ENCODE measurements around the gene KRT78. TPM values are rescaled to one million over a fixed set of nuclear protein-coding genes. Genes with fewer than 3 reads are reported as not detected.
"Not testable (repeated sequence)": the region's sequence is repeated elsewhere in the genome, so short reads cannot be mapped to it uniquely, and the experiment has no call there.

KRT78 gene
- not detected in 2 replicates for total RNA-seq

GRCh38 chr12:52848661-52849255 is at the start of gene KRT78:
KRT78 (minus strand) TSS chr12:52848994; CDS start chr12:52848930, 64 bp downstream.
- intact Hi-C loops (cut with micrococcal nuclease) = no loop called here

GRCh38 chr12:52896190-52897100 is 47.7 kb upstream of the KRT78 start:
- intact Hi-C loops (cut with micrococcal nuclease) = no loop called here

- intact Hi-C loops (cut with micrococcal nuclease) = no loop called here
These were observed 47.0 kb upstream of the KRT78 start for GRCh38 chr12:52895726-52896189.

- intact Hi-C loops (cut with micrococcal nuclease) = no loop called here
These were observed 44.2 kb upstream of the KRT78 start for GRCh38 chr12:52892974-52893373.

GRCh38 chr12:52892207-52892852 is 43.5 kb upstream of the KRT78 start:
- intact Hi-C loops (cut with micrococcal nuclease) = no loop called here

GRCh38 chr12:52891044-52891443 is 42.2 kb upstream of the KRT78 start:
- intact Hi-C loops (cut with micrococcal nuclease) = no loop called here

- intact Hi-C loops (cut with micrococcal nuclease) = no loop called here
These were observed 41.6 kb upstream of the KRT78 start for GRCh38 chr12:52890417-52890816.

- intact Hi-C loops (cut with micrococcal nuclease) = loop anchor here (1.0 kb wide), 1 partner anchor 97 kb away; no protein-coding TSS in a partner anchor
These were observed 35.9 kb upstream of the KRT78 start for GRCh38 chr12:52884526-52885293.

GRCh38 chr12:52880499-52880898 is 31.7 kb upstream of the KRT78 start:
- intact Hi-C loops (cut with micrococcal nuclease) = not testable (repeated sequence)

GRCh38 chr12:52879394-52880351 is 30.9 kb upstream of the KRT78 start:
- intact Hi-C loops (cut with micrococcal nuclease) = loop anchor here (1.0 to 2.0 kb wide), 3 partner anchors 296 to 723 kb away; no protein-coding TSS in a partner anchor

GRCh38 chr12:52878507-52879393 is 30.0 kb upstream of the KRT78 start:
- intact Hi-C loops (cut with micrococcal nuclease) = loop anchor here (1.0 to 2.0 kb wide), 3 partner anchors 295 to 722 kb away; no protein-coding TSS in a partner anchor

- intact Hi-C loops (cut with micrococcal nuclease) = no loop called here
These were observed 28.4 kb upstream of the KRT78 start for GRCh38 chr12:52877242-52877641.

GRCh38 chr12:52876372-52876771 is 27.6 kb upstream of the KRT78 start:
- intact Hi-C loops (cut with micrococcal nuclease) = no loop called here

- intact Hi-C loops (cut with micrococcal nuclease) = no loop called here
These were observed 26.0 kb upstream of the KRT78 start for GRCh38 chr12:52874573-52875435.

GRCh38 chr12:52873832-52874572 is 25.2 kb upstream of the KRT78 start:
- intact Hi-C loops (cut with micrococcal nuclease) = no loop called here

GRCh38 chr12:52873513-52873831 is 24.7 kb upstream of the KRT78 start:
- intact Hi-C loops (cut with micrococcal nuclease) = no loop called here

- intact Hi-C loops (cut with micrococcal nuclease) = no loop called here
These were observed 24.0 kb upstream of the KRT78 start for GRCh38 chr12:52872644-52873389.

Data from T-helper 2 cell treated with Interferon-gamma antibody and Interleukin-4, amounts not matched to agents 100 ng/mL and 5 ng/mL, for 36 hours (primary cell).